ENCODE data around the gene RAC2. TPM values are rescaled to one million over a fixed set of nuclear protein-coding genes. Genes with fewer than 3 reads are reported as not detected.
A peak's percentile ranks its signal among the peaks of the same experiment; 100 is the strongest.

RAC2 gene
- total and polyA plus RNA-seq, 9 of the 15 experiments (the other 6 are each of a cell fraction or from before 2014, with no cell fraction given), result 22.7 to 103 (median 43.3) TPM

- ChIA-PET CTCF (ENCODE audit: low intra/inter-chr PET ratio) (no interaction called here), POLR2A (no interaction called here)
- no peaks in the 10 kb centered on the region; a peak in 1 of 5 replicates for H3K27me3 ChIP-seq (ENCODE audit: control insufficient read depth in 2 of 2, insufficient read depth in 2 of 2, low read length in 2 of 2)
- intact Hi-C loops (cut with micrococcal nuclease) (no loop called here), in situ Hi-C loops (cut with MboI) (no loop called here)
- FAIRE-seq (no peak), ATAC-seq (no peak; the same call in 2 of the 3 replicates), DNase-seq (ENCODE audit: extremely low read depth in 1 of 4, low spot score in 3 of 4) (peak in 2 of 4 experiments; percentile 49 to 62)
- no peak overlapping the region for H3K27ac ChIP-seq (ENCODE audit: extremely low read depth, low read depth, low read length)
- peaks cover 16 to 18% of the 10 kb centered on the region in 2 experiments for H3K4me1 ChIP-seq (replicated peaks in 1 of 2; ENCODE audit: control insufficient read depth in 2 of 2, insufficient read depth in 2 of 2, low read length in 2 of 2)
- H3K79me2 ChIP-seq (ENCODE audit: control insufficient read depth, insufficient read depth, low read length), result no peaks in the 10 kb centered on the region
- TF ChIP-seq USF2 (CRISPR knock-in tag; IDR thresholded peaks at IDR 0.05) (peak; percentile 89), U2AF2 (optimal IDR thresholded peaks at IDR 0.05; ENCODE audit: low read depth, low read length) (no peak), CBFA2T3 (IDR thresholded peaks at IDR 0.05) (no peak), ZNF408 (CRISPR knock-in tag; IDR thresholded peaks at IDR 0.05; ENCODE audit: low read depth) (no peak), SRSF7 (optimal IDR thresholded peaks at IDR 0.05; ENCODE audit: low read depth, low read length) (no peak), HNRNPH1 (optimal IDR thresholded peaks at IDR 0.05; ENCODE audit: low read depth, low read length) (no peak), RNF2 (IDR thresholded peaks at IDR 0.05) (no peak), ZNF175 (CRISPR knock-in tag; IDR thresholded peaks at IDR 0.05; ENCODE audit: low read depth) (no peak), ZNF830 (CRISPR knock-in tag; IDR thresholded peaks at IDR 0.05) (no peak), NFYB (IDR thresholded peaks at IDR 0.05; ENCODE audit: extremely low read depth, insufficient read length) (peak; percentile 29), GTF2A2 (tag; IDR thresholded peaks at IDR 0.05) (no peak), USF1 (CRISPR knock-in tag; IDR thresholded peaks at IDR 0.05) (peak; percentile 87), RBM25 (IDR thresholded peaks at IDR 0.05; ENCODE audit: low read depth, low read length, severe bottlenecking) (peak; percentile 10), DNMT1 (IDR thresholded peaks at IDR 0.05) (no peak), RAD51 (IDR thresholded peaks at IDR 0.05; ENCODE audit: borderline replicate concordance, low read depth) (peak; percentile 77; the same call in 1 of the 2 replicates), GATAD2B (IDR thresholded peaks at IDR 0.05; ENCODE audit: borderline replicate concordance) (no peak)
- no peak overlapping the region for H2AFZ ChIP-seq (ENCODE audit: low read depth, low read length)
- no peak overlapping the region for H3K4me2 ChIP-seq (ENCODE audit: insufficient read depth, low read length)
- H3K36me3 ChIP-seq (ENCODE audit: control insufficient read depth, insufficient read depth, low read length), result no peaks in the 10 kb centered on the region
- no peaks in the 10 kb centered on the region for H4K20me1 ChIP-seq (replicated peaks; ENCODE audit: control insufficient read depth, insufficient read depth, low read length)
- no TSS peak for BruUV-seq (replicated peaks)
- H3K9me1 ChIP-seq (ENCODE audit: control insufficient read depth, insufficient read depth, low read length), result no peaks in the 10 kb centered on the region
- WGBS (ENCODE audit: insufficient coverage, low coverage, missing lambda C conversion rate), result 38% methylated on average over 1 of the region's 2 CpGs
- no peak overlapping the region for H3K4me3 ChIP-seq
- H3K9ac ChIP-seq (ENCODE audit: insufficient read depth in 1 of 2, low read depth in 2 of 2, low read length in 2 of 2), result no peak overlapping the region
- H3K9me3 ChIP-seq (replicated peaks; ENCODE audit: control insufficient read depth, insufficient read depth, low read depth, low read length), result no peaks in the 10 kb centered on the region
Observed at GRCh38 chr22:37276776-37277175, 32.7 kb upstream of the RAC2 start.

Data from K562 (cell line).